ENCODE data around the gene ACAP1.

Gene ACAP1

GRCh38 chr17:7336240-7337175, at the start of gene ACAP1:
ACAP1 (plus strand) TSS chr17:7336529; CDS start chr17:7336735, 206 bp downstream.
- no peak for DNase-seq

DNA sequence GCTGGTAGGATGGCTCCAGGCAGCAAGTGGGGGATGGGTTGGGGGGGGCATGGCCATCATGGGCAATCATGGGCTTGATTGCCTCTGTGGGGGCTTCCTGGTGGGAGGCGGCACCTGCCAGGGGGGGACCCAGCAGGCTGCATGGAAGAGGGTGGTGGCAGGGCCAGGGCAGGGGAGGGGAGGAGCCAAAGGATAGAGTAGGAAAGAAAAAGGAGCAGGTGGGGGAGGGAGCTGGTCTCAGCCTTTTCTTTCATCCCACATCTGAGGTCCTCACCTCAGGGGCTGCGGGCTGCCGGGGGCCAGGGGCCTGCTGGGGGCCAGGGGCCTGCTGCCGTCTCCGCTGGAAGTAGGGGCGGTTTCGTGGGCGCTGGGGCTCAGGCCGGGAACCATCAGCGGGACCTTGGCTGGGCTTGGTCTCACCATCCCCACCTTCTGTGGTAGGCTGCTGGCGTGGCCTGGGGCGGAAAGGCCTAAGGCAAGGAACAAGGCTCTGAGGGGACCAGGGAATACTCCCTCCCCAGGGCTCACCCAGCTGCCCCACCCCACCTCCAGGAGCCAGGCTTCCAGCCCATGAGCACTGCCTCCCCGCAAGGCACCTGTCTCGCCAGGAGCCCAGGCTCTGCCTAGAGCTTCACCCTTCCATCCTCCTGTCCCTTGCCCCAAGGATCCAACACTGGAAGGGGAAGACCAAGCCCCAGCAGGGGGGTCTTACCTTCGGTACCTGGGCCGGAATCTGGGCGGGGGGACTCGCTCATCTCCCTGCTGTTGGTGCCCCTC, 46.9 kb upstream of the ACAP1 start:
- no peak for DNase-seq

DNA sequence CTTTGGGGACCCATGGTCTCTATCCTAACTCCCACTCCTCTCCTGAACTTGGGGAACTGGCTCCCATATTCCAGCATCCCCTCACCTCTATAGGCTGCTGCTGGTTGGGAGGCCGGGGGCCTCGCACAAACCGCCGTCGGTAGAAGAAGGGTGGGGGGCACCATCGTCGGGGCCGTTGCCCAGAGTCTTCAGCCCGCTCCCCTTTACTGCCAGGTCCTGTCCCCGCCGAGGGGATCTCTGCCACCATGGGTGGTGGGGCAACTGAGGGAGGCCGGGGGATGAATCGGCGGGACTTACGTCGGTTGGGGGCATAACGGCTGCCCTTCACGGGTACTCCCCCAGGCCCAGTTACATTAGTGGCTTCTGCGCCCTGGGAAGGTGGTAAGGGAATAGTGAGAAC, 46.2 kb upstream of the ACAP1 start:
- DNase-seq: no peak

- no peak for DNase-seq
Measured at GRCh38 chr17:7290685-7291084, 45.6 kb upstream of the ACAP1 start.

DNA sequence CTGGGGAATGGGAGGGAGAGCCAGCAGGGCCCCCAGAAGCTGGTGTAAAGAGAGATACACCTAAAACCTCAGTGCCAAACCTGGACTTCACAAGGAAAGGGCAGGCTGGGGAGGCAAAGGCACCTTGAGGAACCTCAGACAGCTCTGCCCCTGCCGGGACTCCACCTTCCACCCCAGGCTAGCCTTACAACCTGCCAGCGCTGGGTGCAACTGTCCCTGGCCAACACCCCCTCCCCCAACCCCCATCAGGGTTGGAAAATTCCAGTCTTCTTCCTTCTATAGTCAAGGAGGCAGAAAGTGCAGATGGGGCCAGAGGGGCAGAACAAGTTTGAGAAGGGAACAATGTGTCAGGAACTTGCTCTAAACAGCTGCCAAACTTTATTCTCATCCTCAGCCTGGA, 44.1 kb upstream of the ACAP1 start:
- no peak for DNase-seq

DNA sequence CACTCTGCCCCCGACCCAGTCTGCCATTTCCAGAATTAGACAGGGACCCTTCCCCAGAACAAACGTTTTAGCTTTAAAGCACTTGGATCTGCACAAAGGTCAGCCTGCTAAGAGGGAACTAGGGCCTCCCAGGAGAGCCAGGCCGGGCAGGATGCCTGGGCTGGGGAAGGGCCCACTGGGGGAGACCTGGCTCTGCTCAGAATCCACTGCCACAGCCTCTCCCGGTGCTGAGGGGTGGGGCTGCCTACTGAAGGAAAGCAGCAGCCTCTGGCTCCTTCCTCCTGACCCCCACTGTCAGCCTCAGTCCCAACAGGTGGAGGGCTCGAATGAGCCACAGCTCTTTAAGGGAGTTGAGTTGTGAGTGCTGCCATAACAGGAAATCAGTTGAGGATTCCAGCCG, 43.6 kb upstream of the ACAP1 start:
- peak in 2 of 58 donors; percentile 3 to 15 for DNase-seq

DNA sequence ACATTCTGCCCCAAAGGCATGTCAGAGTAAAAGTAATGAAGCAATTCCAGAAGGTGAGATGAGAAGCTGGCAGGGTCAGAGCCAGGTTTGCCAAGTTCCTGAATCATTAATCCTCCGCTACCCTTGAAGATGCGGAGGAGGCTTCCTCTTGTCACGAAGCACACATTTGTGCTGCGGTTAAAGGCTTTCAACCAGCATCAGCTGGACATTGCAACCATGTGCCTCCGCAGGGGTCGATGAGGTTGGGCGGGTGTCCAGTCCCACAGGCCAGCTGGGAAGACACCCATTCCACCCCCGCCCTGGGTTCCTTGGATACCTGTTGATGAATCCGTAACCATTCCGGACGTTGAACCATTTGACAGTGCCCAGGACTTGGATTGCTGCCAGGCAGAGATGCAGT, 43.2 kb upstream of the ACAP1 start:
- no peak for DNase-seq

DNA sequence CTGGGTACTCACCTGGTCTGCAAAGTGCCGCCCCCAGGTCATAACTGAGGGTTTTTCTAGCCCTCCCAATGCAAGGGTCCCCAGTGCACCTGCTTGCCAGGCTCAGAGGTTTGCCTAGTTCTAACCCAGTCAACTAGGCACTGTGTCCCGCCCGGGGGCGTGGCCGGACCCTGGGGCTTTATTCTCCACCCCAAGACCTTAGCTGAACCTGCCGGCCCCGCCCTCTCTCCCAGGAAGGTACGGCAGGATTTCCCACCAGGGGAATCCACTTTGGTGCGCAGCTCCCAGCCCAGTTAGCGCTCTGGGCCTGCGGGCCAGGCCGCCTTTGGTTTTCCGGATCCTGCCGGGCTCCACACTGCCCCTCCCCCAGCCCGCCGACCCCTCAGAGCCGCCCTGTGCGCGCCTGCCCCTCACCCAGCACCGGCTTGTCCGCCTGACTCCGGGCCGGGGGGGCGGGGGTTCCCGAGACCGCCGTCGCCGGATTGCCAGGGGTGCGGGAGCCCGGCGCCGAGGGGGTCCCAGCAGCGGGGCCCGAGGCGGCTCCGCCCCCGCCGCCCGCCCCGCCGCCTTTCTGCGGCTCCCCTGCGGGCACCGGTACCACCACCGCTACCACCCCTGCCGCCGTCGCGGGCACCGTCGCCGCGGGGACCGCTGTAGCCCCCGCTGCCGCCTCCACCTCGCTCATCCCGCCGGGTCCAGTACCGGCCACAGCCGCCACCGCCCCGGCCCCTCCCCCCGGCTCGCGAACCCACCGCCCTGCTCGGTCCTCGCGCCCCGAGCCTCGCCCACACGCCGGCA, 42.3 kb upstream of the ACAP1 start:
- peak in 1 of 58 donors; percentile 59 for DNase-seq

GRCh38 chr17:7294614-7295153, 41.6 kb upstream of the ACAP1 start, which contains the start of gene YBX2:
YBX2 (minus strand) TSS chr17:7294639; CDS start chr17:7294500, 139 bp downstream.
- DNase-seq: peak in 13 of 58 donors; percentile 5 to 61 (median 18)

DNA sequence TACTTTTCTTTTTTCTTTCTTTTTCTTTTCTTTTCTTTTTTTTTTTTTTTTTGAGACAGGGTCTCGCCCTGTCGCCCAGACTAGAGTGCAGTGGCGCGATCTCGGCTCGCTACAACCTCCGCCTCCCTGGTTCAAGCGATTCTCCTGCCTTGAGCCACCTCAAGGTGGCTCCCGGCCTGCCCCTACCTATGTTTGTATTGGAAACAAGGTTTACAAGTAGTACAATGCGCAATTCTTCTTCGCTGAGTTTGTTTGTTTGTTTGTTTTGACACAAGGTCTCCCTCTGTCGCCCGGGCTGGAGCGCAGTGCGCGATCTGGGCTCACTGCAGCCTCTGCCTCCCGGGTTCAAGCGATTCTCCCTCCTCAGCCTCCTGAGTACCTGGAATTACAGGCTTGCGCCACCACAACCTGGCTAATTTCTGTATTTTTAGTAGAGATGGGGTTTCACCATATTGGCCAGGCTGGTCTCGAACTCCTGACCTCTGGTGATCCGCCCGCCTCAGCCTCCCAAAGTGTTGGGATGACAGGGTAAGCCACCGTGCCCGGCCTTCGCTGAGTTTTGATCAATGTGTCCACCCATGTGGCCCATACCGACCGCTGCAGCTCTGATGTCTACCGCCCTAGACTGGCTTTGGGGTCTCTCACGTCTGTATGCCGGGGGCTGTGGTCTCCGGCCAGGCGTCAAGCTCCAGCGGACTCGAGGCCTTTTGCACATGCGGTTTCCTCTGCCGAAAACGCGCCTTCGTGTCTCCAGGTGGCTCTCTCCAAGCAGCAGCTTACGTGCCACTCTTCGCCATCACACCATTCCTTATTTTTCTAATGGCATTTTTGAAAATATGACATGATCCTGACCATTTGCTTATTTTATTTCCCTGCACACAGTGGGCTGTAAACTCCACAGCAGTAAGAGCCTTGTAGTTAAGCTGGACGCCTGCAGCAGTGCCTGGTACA, 40.8 kb upstream of the ACAP1 start:
- DNase-seq: no peak

- DNase-seq: peak in 54 of 58 donors; percentile 28 to 81 (median 57)
Measured at GRCh38 chr17:7296189-7296861, 40.0 kb upstream of the ACAP1 start.

GRCh38 chr17:7304179-7304578, 32.1 kb upstream of the ACAP1 start:
- no peak for DNase-seq

GRCh38 chr17:7306911-7307685, 29.2 kb upstream of the ACAP1 start, which contains the start of gene EIF5A:
EIF5A (plus strand) TSS chr17:7307628; CDS start chr17:7309636, 2,008 bp downstream.
- DNase-seq: peak; percentile 93 to 100 (median 99)

- peak in 22 of 58 donors; percentile 32 to 69 (median 52) for DNase-seq
Measured at GRCh38 chr17:7307686-7308624, 28.4 kb upstream of the ACAP1 start.

- peak in 43 of 58 donors; percentile 5 to 62 (median 28) for DNase-seq
Measured at GRCh38 chr17:7308625-7309433, 27.5 kb upstream of the ACAP1 start.

DNA sequence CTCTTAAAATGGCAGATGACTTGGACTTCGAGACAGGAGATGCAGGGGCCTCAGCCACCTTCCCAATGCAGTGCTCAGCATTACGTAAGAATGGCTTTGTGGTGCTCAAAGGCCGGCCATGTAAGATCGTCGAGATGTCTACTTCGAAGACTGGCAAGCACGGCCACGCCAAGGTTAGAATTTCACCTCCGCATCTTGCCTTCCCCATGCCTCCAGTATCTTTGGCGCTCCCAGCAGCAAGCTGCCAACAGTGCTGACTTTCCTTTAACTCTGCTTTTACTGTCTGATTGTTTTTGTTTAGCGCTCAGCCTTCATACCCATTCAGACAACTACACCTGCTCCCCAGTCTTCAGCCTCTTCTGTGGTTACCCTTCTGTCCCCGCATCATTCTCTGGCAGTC, 26.7 kb upstream of the ACAP1 start:
- DNase-seq: no peak

All from anterior cingulate cortex (tissue), 58 donors.